H1 (cell line): ENCODE measurements around the gene DOCK11. TPM values are rescaled to one million over a fixed set of nuclear protein-coding genes. Genes with fewer than 3 reads are reported as not detected.

Experiments
- ASH2L ChIP-seq: fragments of 200-600, 300-600 bp; sonication (generic); IDR thresholded peaks from one replicate; pipeline ENCODE4 v1.7.1; 2017; ENCODE audit warnings: low read length
- CHD2 ChIP-seq: IDR thresholded peaks from 2 replicates; pipeline ENCODE4 v1.6.1; 2012; ENCODE audit warnings: low read length, improper control_type of control experiment
- CHD7 ChIP-seq: fragments of 300-600 bp; sonication (generic); IDR thresholded peaks from 2 replicates; pipeline ENCODE4 v1.7.1; 2012; ENCODE audit warnings: low read length, moderate library complexity, mild to moderate bottlenecking, inconsistent platforms; ENCODE audit not compliant: insufficient replicate concordance
- EP300 ChIP-seq, 2 experiments: IDR thresholded peaks; 1 replicate in 1 of 2; 2 replicates in 1 of 2; pipeline ENCODE4 v1.6.1; 2011 to 2012; ENCODE audit warnings: low read depth in 2 of 2, low read length in 2 of 2, mild to moderate bottlenecking in 2 of 2, borderline replicate concordance in 1 of 2, inconsistent platforms in 1 of 2, moderate library complexity in 1 of 2
- MAFK ChIP-seq: IDR thresholded peaks from 2 replicates; pipeline ENCODE4 v1.6.1; 2012; ENCODE audit warnings: low read depth, mild to moderate bottlenecking, improper control_type of control experiment, low read length
- NRF1 ChIP-seq: IDR thresholded peaks from 2 replicates; pipeline ENCODE4 v1.6.1; 2011; ENCODE audit warnings: mild to moderate bottlenecking, low read depth, low read length, improper control_type of control experiment
- POLR2A ChIP-seq, 2 experiments: IDR thresholded peaks; 1 replicate in 1 of 2; 2 replicates in 1 of 2; pipeline ENCODE4 v1.6.1; 2011; ENCODE audit warnings: low read depth in 2 of 2, low read length in 2 of 2, mild to moderate bottlenecking in 2 of 2; ENCODE audit errors: control extremely low read depth in 1 of 2
- SRF ChIP-seq: IDR thresholded peaks from 2 replicates; pipeline ENCODE4 v1.6.1; 2011; ENCODE audit warnings: mild to moderate bottlenecking, low read depth, low read length, moderate library complexity
- SUZ12 ChIP-seq: fragments of 200-600 bp; sonication (generic); IDR thresholded peaks from 2 replicates; pipeline ENCODE4 v1.6.1; 2012; ENCODE audit warnings: mild to moderate bottlenecking, inconsistent platforms, low read length, moderate library complexity, mixed read lengths
- polyA plus RNA-seq, 7 experiments: library from polyadenylated mRNA; depleted of rRNA in 3 of 7; stranded (reverse) in 5 of 7; unstranded in 2 of 7; fragments of >200 nt in 5 of 7; fragments of 200-250 nt in 2 of 7; gene quantifications; 1 replicate in 5 of 7; 2 replicates in 1 of 7; 4 replicates in 1 of 7; pipeline versions ENCODE4 v1.2.1 to v1.2.3, GENCODE V29; 2011 to 2013; ENCODE audit warnings: missing spikeins in 2 of 7, mixed read lengths in 2 of 7
- total RNA-seq: library from RNA; stranded (reverse); fragmentation: NEBNext Ultra II Directional; extraction: Animal tissue kit (Norgen Biotek cat#: 25700); gene quantifications from 2 replicates; pipeline ENCODE4 v1.2.1, GENCODE V29; 2021

The DOCK11 gene
- total and polyA plus RNA-seq, 2 of the 8 experiments (the other 6 are each of a cell fraction or from before 2014, with no cell fraction given): 4.9 to 12.0 TPM

GRCh38 chrX:118720058-118720707, 224.6 kb downstream of the DOCK11 start (continued):
- TF ChIP-seq CHD7: no peak
- no peak for TF ChIP-seq CHD2
- no peak for TF ChIP-seq EP300 (IDR thresholded peaks at IDR 0.05; ENCODE audit: borderline replicate concordance in 1 of 2, low read depth in 2 of 2, low read length in 2 of 2)
- TF ChIP-seq SUZ12: no peak
- TF ChIP-seq NRF1: no peak
- TF ChIP-seq ASH2L: no peak
- TF ChIP-seq POLR2A (IDR thresholded peaks at IDR 0.05; ENCODE audit: control extremely low read depth in 1 of 2, low read depth in 2 of 2, low read length in 2 of 2): no peak
- no peak for TF ChIP-seq SRF
- no peak for TF ChIP-seq MAFK
- TF ChIP-seq, all 59 proteins: peak for 0
